HG03025 (cell line): Measurements from ENCODE around the gene SKI.
"Not testable (repeated sequence)": the region's sequence is repeated elsewhere in the genome, so short reads cannot be mapped to it uniquely, and the experiment has no call there.

Experiments used
- ATAC-seq: cut with Tn5 transposase; IDR thresholded peaks from one replicate; pipeline ENCODE4 v1.9.1; 2021; ENCODE audit warnings: mild to moderate bottlenecking, moderate library complexity; ENCODE audit not compliant: unreplicated experiment, low FRiP score

Gene SKI

GRCh38 chr1:2288816-2289536 is 60.9 kb downstream of the SKI start:
- no peak for ATAC-seq

GRCh38 chr1:2289607-2290006 is 61.5 kb downstream of the SKI start:
- no peak for ATAC-seq

GRCh38 chr1:2290171-2290578 is 62.1 kb downstream of the SKI start:
- ATAC-seq: no peak

GRCh38 chr1:2290595-2291510 is 62.7 kb downstream of the SKI start:
- no peak for ATAC-seq

GRCh38 chr1:2291577-2291976 is 63.5 kb downstream of the SKI start:
- no peak for ATAC-seq

GRCh38 chr1:2292725-2293450 is 64.8 kb downstream of the SKI start:
- no peak for ATAC-seq

GRCh38 chr1:2294033-2294724 is 66.1 kb downstream of the SKI start:
- ATAC-seq: no peak

- ATAC-seq: no peak
Observed at GRCh38 chr1:2294725-2295078, 66.6 kb downstream of the SKI start.

- ATAC-seq: no peak
Observed at GRCh38 chr1:2295526-2295925, 67.4 kb downstream of the SKI start.

- ATAC-seq: not testable (repeated sequence)
Observed at GRCh38 chr1:2296211-2296610, 68.1 kb downstream of the SKI start.

- ATAC-seq: no peak
Observed at GRCh38 chr1:2296614-2297013, 68.5 kb downstream of the SKI start.

GRCh38 chr1:2297246-2298011 is 69.3 kb downstream of the SKI start:
- no peak for ATAC-seq

- ATAC-seq: no peak
Observed at GRCh38 chr1:2298685-2299084, 70.6 kb downstream of the SKI start.

- no peak for ATAC-seq
Observed at GRCh38 chr1:2299131-2299627, 71.1 kb downstream of the SKI start.

- ATAC-seq: peak; percentile 73
Observed at GRCh38 chr1:2300004-2300771, 72.1 kb downstream of the SKI start.

- ATAC-seq: peak; percentile 41
Observed at GRCh38 chr1:2300851-2301606, 72.9 kb downstream of the SKI start.

GRCh38 chr1:2301607-2302291 is 73.6 kb downstream of the SKI start:
- no peak for ATAC-seq
